Measurements from ENCODE around the gene PDZK1IP1. TPM values are rescaled to one million over a fixed set of nuclear protein-coding genes. Genes with fewer than 3 reads are reported as not detected.

Gene PDZK1IP1
- total and polyA plus RNA-seq, 2 of the 4 experiments (the other 2 are of a cell fraction) = not detected

- Histone ChIP-seq H3K4me2 (ENCODE audit: low read depth, low read length) (no peak overlapping the region), H3K9me3 (ENCODE audit: control insufficient read depth, insufficient read depth, low read length) (no peaks in the 10 kb centered on the region), H3K4me1 (ENCODE audit: control insufficient read depth, insufficient read depth, low read length) (no peaks in the 10 kb centered on the region), H2BK15ac (ENCODE audit: low read depth, low read length) (no peak overlapping the region), H3K9ac (ENCODE audit: low read depth, low read length) (no peak overlapping the region), H2AK5ac (ENCODE audit: low read depth, low read length) (no peak overlapping the region), H3K9me1 (ENCODE audit: insufficient read depth, low read length) (no peaks in the 10 kb centered on the region), H3K27ac (ENCODE audit: insufficient read depth, low read length) (no peak overlapping the region), H2BK5ac (ENCODE audit: low read depth, low read length, poor library complexity, severe bottlenecking) (no peak overlapping the region), H2AFZ (replicated peaks; ENCODE audit: low read length, poor library complexity) (no peak overlapping the region), H3K4me3 (ENCODE audit: insufficient read depth, low read depth, low read length) (no peak overlapping the region), H2BK120ac (ENCODE audit: low read depth, low read length) (no peak overlapping the region), H4K8ac (ENCODE audit: low read depth in 2 of 2, low read length in 2 of 2) (no peak overlapping the region), H3K56ac (ENCODE audit: extremely low read depth, insufficient read depth, low read length) (no peak overlapping the region), H3K23ac (ENCODE audit: low read depth, low read length) (no peak overlapping the region), H4K5ac (ENCODE audit: low read depth, low read length) (no peak overlapping the region), H3K79me1 (ENCODE audit: low read depth in 1 of 2, low read length in 2 of 2) (no peaks in the 10 kb centered on the region), H3K4ac (ENCODE audit: low read depth, low read length) (no peak overlapping the region), H3K14ac (replicated peaks; ENCODE audit: low read depth, low read length) (no peak overlapping the region), H3K36me3 (ENCODE audit: control insufficient read depth, insufficient read depth, low read length) (no peaks in the 10 kb centered on the region), H2AK9ac (replicated peaks; ENCODE audit: low read depth, low read length, poor library complexity) (no peak overlapping the region), H4K91ac (ENCODE audit: insufficient read depth, low read depth, low read length) (no peak overlapping the region), H3K27me3 (ENCODE audit: control insufficient read depth, insufficient read depth, low read length) (peaks cover 14% of the 10 kb centered on the region), H3K18ac (ENCODE audit: low read depth, low read length) (no peak overlapping the region), H2BK20ac (ENCODE audit: low read depth, low read length) (no peak overlapping the region), H4K20me1 (ENCODE audit: insufficient read depth, low read length) (no peaks in the 10 kb centered on the region)
- ATAC-seq (ENCODE audit: low read depth) (no peak), DNase-seq (no peak)
- CTCF ChIA-PET = no interaction called here
- 47% methylated on average over 2 of the region's 3 CpGs; no CpG with 5 or more reads in 1 of the 2 experiments for WGBS, 2 experiments (ENCODE audit: extremely low coverage in 2 of 2, insufficient read length in 1 of 2)
- dilution Hi-C loops (cut with HindIII; ENCODE audit: low sequenced_read_pairs, unreplicated experiment) (no loop called here), in situ Hi-C loops (cut with MboI; ENCODE audit: low sequenced_read_pairs) (no loop called here), intact Hi-C loops (cut with micrococcal nuclease) (no loop called here)
- POLR2A ChIA-PET (ENCODE audit: unreplicated experiment) = no interaction called here
- BruUV-seq (replicated peaks) = no TSS peak
- TF ChIP-seq NFE2L2 (IDR thresholded peaks at IDR 0.05; ENCODE audit: low read depth, low read length) (no peak), RCOR1 (IDR thresholded peaks at IDR 0.05; ENCODE audit: insufficient replicate concordance, low read length) (no peak), POLR2A (IDR thresholded peaks at IDR 0.05; ENCODE audit: low read depth, low read length) (no peak), MAFK (IDR thresholded peaks at IDR 0.05; ENCODE audit: low read depth, low read length) (no peak), CHD1 (IDR thresholded peaks at IDR 0.05; ENCODE audit: low read depth, low read length) (no peak), MAZ (IDR thresholded peaks at IDR 0.05; ENCODE audit: borderline replicate concordance, low read depth, low read length) (no peak), MXI1 (IDR thresholded peaks at IDR 0.05; ENCODE audit: borderline replicate concordance, low read depth, low read length) (no peak), FOS (IDR thresholded peaks at IDR 0.05; ENCODE audit: low read depth, low read length) (no peak), BHLHE40 (IDR thresholded peaks at IDR 0.05; ENCODE audit: low read depth, low read length) (no peak), SMC3 (IDR thresholded peaks at IDR 0.05; ENCODE audit: low read depth, low read length) (no peak), USF2 (IDR thresholded peaks at IDR 0.05; ENCODE audit: low read depth, low read length) (no peak), RFX5 (IDR thresholded peaks at IDR 0.05; ENCODE audit: low read depth, low read length) (no peak), RAD21 (IDR thresholded peaks at IDR 0.05; ENCODE audit: low read length) (no peak), CEBPB (IDR thresholded peaks at IDR 0.05; ENCODE audit: low read depth, low read length) (no peak), CTCF (conservative IDR thresholded peaks at IDR 0.05; ENCODE audit: low read depth, low read length) (no peak), ELK1 (IDR thresholded peaks at IDR 0.05; ENCODE audit: borderline replicate concordance, low read depth, low read length) (no peak)
These were observed 24.7 kb upstream of the PDZK1IP1 start for GRCh38 chr1:47214549-47214948.
